GM18858 (cell line): ENCODE measurements around the gene SMIM28.

ENCODE experiments used
- ATAC-seq: cut with Tn5 transposase; IDR thresholded peaks from one replicate; pipeline ENCODE4 v1.9.1; 2021; ENCODE audit not compliant: unreplicated experiment

Gene SMIM28

GRCh38 chr6:138427701-138428100, 50.0 kb downstream of the SMIM28 start:
- no peak for ATAC-seq

- no peak for ATAC-seq
These were observed 51.4 kb downstream of the SMIM28 start for GRCh38 chr6:138428944-138429598.

- no peak for ATAC-seq
These were observed 52.1 kb downstream of the SMIM28 start for GRCh38 chr6:138429761-138430160.

GRCh38 chr6:138430361-138431145, 52.8 kb downstream of the SMIM28 start:
- no peak for ATAC-seq

GRCh38 chr6:138431256-138432062, 53.8 kb downstream of the SMIM28 start:
- ATAC-seq, result no peak

GRCh38 chr6:138432063-138432356, 54.3 kb downstream of the SMIM28 start:
- ATAC-seq, result no peak
